ENCODE data around the gene LOXL1.

The LOXL1 gene

GRCh38 chr15:73900095-73900712, 26.1 kb upstream of the LOXL1 start:
- DNase-seq: no peak

- DNase-seq: no peak
Observed at GRCh38 chr15:73901126-73901810, 25.0 kb upstream of the LOXL1 start.

- no peak for DNase-seq
Observed at GRCh38 chr15:73902121-73903020, 23.9 kb upstream of the LOXL1 start.

- DNase-seq: no peak
Observed at GRCh38 chr15:73904026-73904815, 22.0 kb upstream of the LOXL1 start.

- DNase-seq: no peak
Observed at GRCh38 chr15:73905225-73905827, 20.9 kb upstream of the LOXL1 start.

- no peak for DNase-seq
Observed at GRCh38 chr15:73906346-73907034, 19.8 kb upstream of the LOXL1 start.

- no peak for DNase-seq
Observed at GRCh38 chr15:73907035-73907408, 19.2 kb upstream of the LOXL1 start.

- no peak for DNase-seq
Observed at GRCh38 chr15:73908030-73908821, 18.0 kb upstream of the LOXL1 start.

- no peak for DNase-seq
Observed at GRCh38 chr15:73908822-73909122, 17.5 kb upstream of the LOXL1 start.

- no peak for DNase-seq
Observed at GRCh38 chr15:73909651-73910050, 16.6 kb upstream of the LOXL1 start.

- DNase-seq: no peak
Observed at GRCh38 chr15:73910522-73911303, 15.5 kb upstream of the LOXL1 start.

GRCh38 chr15:73912030-73912596, 14.1 kb upstream of the LOXL1 start:
- DNase-seq: no peak

GRCh38 chr15:73914145-73914544, 12.1 kb upstream of the LOXL1 start:
- DNase-seq: no peak

- no peak for DNase-seq
Observed at GRCh38 chr15:73915082-73915481, 11.2 kb upstream of the LOXL1 start.

GRCh38 chr15:73918784-73919183, 7.5 kb upstream of the LOXL1 start:
- DNase-seq: no peak

GRCh38 chr15:73919706-73920105, 6.6 kb upstream of the LOXL1 start:
- DNase-seq: no peak

GRCh38 chr15:73921254-73921925, 4.9 kb upstream of the LOXL1 start:
- DNase-seq: no peak

GRCh38 chr15:73922186-73923151, 3.8 kb upstream of the LOXL1 start:
- no peak for DNase-seq

Data from NCI-H1436 treated with DMSO at 0.1 percent for 48 hours (cell line).